Stimulated activated naive CD8-positive, alpha-beta T cell treated with anti-CD3 and anti-CD28 coated beads, Interleukin-15, Interleukin-2, amounts not matched to agents 100 U/mL and 50 U/mL, for 24 hours (primary cell): ENCODE measurements around the gene FGL2.
A peak's percentile ranks its signal among the peaks of the same experiment; 100 is the strongest.
"Not testable (repeated sequence)": the region's sequence is repeated elsewhere in the genome, so short reads cannot be mapped to it uniquely, and the experiment has no call there.

Source experiments
- ATAC-seq: fragments of 150-1000 bp; cut with Tn5 transposase; one replicate; pipeline ENCODE4 v1.10.0; 2021
- DNase-seq: peaks from one replicate; pipeline ENCODE4 v3.0.0; 2021

Gene FGL2, protein sequence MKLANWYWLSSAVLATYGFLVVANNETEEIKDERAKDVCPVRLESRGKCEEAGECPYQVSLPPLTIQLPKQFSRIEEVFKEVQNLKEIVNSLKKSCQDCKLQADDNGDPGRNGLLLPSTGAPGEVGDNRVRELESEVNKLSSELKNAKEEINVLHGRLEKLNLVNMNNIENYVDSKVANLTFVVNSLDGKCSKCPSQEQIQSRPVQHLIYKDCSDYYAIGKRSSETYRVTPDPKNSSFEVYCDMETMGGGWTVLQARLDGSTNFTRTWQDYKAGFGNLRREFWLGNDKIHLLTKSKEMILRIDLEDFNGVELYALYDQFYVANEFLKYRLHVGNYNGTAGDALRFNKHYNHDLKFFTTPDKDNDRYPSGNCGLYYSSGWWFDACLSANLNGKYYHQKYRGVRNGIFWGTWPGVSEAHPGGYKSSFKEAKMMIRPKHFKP

DNA sequence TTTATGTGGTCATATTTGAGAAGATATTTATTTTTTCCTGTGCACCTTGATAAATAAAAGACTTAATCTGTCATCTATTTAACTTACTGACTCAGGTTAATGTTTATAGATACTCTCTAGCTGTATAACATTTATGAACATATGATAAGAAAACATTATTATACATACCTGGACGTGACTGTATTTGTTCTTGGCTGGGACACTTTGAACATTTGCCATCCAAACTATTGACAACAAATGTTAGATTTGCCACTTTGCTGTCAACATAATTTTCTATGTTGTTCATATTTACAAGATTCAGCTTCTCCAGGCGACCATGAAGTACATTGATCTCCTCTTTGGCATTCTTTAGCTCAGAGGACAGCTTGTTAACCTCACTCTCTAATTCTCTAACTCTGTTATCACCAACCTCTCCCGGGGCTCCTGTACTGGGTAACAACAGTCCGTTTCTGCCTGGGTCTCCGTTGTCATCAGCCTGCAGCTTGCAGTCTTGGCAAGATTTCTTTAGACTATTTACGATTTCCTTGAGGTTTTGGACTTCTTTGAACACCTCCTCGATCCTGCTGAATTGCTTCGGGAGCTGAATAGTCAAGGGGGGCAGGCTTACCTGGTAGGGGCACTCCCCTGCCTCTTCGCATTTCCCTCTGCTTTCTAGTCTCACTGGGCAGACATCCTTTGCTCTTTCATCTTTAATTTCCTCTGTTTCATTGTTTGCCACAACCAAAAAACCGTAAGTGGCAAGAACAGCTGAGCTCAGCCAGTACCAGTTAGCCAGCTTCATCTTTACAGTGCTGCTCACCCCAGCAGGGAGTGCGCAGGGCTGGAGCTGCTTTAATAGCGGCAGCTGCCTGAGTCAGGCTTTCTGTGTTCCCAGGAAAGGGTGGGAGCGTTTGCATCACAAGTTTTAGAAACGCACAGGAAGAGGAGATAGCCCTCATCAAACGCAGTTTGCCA lies at the start of gene FGL2:
FGL2 (minus strand) TSS at position 807 of the 954 bp plus-strand sequence; CDS start at position 781, 26 bp downstream.
- DNase-seq, result peak; percentile 38
- peak; percentile 83 for ATAC-seq

- DNase-seq, result no peak
- ATAC-seq, result no peak
These were observed 48.5 kb upstream of the FGL2 start for GRCh38 chr7:77248154-77248553.

DNA sequence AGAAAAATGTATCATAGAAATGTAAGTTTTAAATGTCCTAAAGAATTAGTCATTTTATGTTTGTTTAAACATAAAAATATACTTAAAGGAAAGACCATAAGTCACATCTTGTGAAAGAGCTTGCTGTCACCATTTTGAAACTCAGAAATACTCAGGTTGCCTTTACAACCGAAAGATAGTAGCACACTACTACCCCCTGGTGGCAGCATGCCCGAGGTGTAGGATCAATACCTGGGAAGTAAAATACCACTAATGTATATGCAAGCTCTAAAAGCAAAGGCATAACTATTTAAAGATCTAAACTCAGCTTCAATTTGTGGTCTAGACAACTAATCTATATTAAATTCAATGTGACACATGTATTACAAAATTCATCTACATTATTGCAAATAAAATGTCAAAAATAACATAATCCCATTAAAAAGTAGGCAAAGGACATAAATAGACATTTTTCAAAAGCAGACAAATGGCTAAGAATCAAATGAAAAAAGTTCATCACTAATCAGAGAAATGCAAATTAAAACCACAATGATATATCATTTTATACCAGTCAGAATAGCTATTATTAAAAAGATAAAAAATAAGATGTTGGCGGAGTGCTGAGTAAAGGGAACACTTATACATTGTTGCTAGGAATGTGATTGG lies 47.7 kb upstream of the FGL2 start:
- ATAC-seq, result peak; percentile 91
- peak; percentile 94 for DNase-seq

GRCh38 chr7:77246026-77246640 lies 46.5 kb upstream of the FGL2 start:
- DNase-seq (no peak), ATAC-seq (no peak)

DNA sequence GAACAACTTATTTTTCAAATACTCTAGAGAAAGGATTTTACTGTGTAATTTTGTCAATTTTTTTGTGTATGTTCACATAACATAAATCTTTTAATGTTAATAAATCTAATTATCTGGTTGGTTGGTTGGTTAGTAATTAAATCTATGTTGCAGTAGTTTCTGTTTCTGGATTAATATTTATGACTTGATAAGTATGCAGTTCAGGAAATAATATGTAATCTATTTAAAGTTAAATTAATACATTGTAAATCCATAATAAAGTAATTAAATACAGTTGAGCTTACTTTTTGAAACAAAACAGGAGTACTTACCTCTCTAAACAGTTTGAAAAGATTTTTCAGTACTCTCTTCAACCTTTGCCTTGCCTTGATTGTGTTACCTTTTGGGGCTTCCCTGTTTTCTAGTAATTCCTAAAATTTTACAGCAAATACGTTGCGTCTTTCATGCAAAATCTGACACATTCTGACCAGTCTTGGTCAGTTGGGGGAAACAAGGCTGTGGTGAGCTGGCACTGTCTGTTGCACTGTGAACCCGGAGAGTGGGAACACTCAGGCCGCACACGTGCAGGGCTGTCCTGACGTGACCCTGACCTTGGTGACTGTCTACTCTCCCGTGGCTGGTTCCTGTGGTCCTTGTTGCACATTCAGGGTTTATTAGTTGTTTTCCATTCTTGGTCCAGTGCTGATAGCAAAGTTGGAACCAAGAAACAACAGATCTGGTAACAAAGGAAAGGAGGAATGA lies 45.6 kb upstream of the FGL2 start:
- no peak for ATAC-seq
- DNase-seq, result no peak

GRCh38 chr7:77244222-77244934 lies 44.8 kb upstream of the FGL2 start:
- DNase-seq (no peak), ATAC-seq (no peak)

- DNase-seq (no peak), ATAC-seq (no peak)
These were observed 42.9 kb upstream of the FGL2 start for GRCh38 chr7:77242554-77242953.

DNA sequence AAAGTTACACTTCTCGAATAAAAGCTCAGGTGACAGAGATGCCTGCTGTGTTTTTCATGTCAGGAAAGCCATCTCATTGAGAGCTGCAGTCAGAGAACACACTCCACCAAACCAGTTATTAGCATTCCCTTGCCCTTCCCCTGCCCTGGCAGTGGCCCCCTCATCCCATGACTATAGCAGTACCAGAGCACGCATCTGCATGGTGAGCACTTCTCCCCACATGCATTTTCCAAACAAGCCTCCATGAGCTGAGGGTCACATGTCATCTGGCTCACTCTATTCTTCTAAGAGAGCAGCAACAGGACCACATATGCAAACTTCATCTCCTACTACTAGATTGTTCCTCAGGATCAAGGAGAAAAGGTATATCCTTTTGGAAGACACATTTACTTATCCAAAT lies 42.4 kb upstream of the FGL2 start:
- no peak for ATAC-seq
- no peak for DNase-seq

GRCh38 chr7:77239471-77239870 lies 39.9 kb upstream of the FGL2 start:
- DNase-seq (no peak), ATAC-seq (no peak)

DNA sequence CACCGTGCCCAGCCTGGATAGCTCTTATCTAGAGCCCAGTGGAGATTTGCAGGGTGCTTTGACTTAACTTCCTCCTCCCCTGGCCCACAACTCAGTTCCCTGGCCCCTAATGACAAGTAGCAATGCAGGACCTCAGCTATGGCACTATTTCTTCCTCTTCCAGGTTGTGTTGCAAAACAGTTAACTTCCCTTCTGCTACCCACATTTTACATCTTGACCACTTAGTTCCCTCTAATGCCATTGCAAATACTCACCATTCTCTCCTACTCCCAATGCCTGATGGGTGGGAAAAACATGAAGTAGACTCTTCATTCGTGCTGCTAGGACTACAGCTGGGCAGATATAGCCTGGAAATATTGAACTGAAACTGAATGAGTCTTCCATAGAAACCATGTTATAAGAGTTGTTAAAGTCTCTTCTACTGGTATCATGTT lies 39.1 kb upstream of the FGL2 start:
- peak; percentile 23 for ATAC-seq
- no peak for DNase-seq

DNA sequence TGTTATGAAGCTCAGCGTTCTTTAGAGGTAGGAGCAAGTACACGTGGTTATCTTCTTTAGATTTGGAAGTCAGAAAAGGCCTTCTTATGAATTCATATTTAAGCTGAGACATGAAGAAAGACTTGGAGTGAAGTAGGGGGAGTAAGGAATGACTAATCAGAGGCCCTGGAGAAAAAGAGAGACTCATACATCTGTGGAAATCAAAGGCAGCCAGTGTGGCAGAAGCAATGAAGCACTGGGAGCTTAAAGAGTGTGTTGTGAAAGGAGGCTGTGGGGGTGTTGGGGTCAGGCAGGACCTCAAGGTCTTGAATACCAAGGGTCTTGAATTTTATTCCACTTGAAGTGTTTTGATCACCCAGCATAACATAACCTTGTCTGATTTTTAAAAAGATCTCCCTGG lies 35.7 kb upstream of the FGL2 start:
- ATAC-seq (no peak), DNase-seq (no peak)

DNA sequence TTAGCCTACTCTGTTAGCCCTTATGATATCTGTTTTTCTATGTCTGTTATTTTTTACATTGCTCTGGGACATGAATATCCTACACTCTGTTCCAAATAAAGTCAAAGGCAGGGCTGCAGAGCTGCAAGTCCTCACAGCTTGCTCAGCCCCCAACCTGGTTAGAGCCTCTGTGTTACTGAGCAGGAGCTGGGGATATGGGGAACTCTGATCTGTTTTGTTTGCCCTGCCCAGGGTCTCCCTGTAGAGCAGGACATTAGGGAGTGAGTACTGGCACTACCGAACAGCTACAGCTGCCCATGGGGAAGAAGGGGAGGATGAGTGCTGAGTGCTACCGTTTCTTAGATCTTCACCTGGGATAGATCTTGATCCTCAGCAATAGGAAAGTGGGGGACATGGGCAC lies 32.8 kb upstream of the FGL2 start:
- DNase-seq (no peak), ATAC-seq (no peak)

DNA sequence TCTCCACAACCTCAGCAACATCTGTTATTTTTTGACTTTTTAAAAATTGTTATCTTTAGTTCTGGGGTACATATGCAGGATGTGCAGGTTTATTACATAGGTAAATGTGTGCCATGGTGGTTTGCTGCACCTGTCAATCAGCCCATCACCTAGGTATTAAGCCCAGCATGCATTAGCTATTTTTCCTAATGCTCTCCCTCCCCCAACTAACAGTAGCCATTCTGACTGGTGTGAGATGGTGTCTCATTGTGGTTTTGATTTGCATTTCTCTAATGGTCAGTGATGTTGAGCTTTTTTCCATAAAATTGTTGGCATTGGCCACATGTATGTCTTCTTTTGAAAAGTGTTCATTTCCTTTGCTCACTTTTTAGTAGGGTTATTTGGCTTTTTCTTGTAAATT lies 29.2 kb upstream of the FGL2 start:
- DNase-seq, ATAC-seq: not testable (repeated sequence)

DNA sequence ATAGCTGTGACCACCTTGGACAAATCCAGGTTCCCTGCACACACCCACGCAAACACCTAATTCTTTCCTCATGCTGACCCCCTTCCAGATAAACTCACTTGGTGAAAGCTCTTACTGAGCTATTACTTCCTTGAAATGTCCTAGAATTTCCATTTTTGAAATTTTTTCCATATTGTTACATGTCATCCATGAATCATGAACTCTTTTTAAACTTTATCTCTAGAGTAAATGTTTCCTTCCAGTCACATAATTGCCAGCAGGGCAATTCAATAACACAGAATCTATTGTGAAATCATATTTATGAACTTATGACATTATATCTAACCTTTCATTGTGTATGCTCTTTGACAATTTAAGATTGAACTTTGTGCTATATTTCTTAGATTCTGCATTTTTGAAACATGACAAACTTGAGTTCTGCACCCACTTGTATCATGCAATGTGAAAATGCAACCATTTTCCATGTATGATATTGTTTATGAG lies 26.8 kb upstream of the FGL2 start:
- no peak for ATAC-seq
- no peak for DNase-seq

GRCh38 chr7:77223261-77223660 lies 23.6 kb upstream of the FGL2 start:
- no peak for ATAC-seq

GRCh38 chr7:77222819-77223218 lies 23.2 kb upstream of the FGL2 start:
- no peak for DNase-seq
- ATAC-seq, result no peak

More at GRCh38 chr7:77223261-77223660, 23.6 kb upstream of the FGL2 start:
- DNase-seq, result no peak

DNA sequence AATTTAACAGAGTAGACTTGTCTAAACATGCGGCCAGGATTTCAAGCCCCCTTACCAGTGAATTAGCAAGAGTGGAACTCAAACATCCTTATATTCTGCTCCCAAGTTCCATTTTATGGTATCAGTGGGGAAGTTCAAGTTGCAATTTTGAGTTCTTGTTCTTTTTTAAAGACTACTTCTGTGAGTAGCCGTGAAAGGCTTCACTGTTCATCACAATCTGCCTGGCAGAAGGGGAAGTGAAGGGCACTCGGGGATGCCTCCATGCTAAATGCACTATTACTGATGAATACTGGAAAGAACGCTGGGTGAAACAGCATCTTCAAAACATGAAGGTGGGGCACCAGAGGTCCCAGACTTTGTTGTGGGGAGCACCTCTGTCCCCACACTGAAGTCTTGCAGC lies 22.4 kb upstream of the FGL2 start:
- ATAC-seq, result no peak
- no peak for DNase-seq

DNA sequence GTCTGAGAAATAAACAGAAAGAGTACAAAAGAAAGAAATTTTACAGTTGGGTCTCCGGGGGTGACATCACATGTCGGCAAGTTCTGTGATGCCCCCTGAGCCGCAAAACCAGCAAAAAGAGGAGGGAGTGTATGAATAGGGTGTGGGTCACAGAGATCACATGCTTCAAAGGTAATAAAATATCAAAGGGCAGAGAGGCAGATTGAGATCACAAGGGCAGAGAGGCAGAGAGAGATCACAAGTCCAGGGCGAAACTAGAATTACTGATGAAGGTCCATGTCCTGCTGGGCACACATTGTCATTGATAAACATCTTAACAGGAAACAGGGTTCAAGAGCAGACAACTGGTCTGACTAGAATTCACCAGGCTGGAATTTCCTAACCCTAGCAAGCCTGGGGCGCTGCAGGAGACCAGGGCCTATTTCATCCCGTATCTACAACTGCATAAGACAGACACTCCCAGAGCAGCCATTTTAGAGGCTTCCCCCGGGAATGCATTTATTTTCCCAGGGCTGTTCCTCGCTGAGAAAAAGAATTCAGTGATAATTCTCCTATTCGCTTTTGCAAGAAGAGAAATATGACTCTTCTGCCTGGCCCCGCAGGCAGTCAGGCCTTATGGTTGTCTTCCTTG lies 20.2 kb upstream of the FGL2 start:
- not testable (repeated sequence) for DNase-seq, ATAC-seq

GRCh38 chr7:77217474-77218185 lies 18.0 kb upstream of the FGL2 start:
- DNase-seq (no peak), ATAC-seq (no peak)
